WI38 (cell line): ENCODE data around the gene UBE3B.

Source experiments
- H3K4me3 ChIP-seq: 2 replicates; pipeline ENCODE4 v1.5.1; 2011; ENCODE audit warnings: low read depth, mild to moderate bottlenecking, control low read depth, low read length
- TF ChIP-seq, protein P1 (sequence below): IDR thresholded peaks from 2 replicates; pipeline ENCODE4 v1.5.1; 2012; ENCODE audit warnings: low read depth, mild to moderate bottlenecking, control low read depth, low read length

Gene UBE3B

DNA sequence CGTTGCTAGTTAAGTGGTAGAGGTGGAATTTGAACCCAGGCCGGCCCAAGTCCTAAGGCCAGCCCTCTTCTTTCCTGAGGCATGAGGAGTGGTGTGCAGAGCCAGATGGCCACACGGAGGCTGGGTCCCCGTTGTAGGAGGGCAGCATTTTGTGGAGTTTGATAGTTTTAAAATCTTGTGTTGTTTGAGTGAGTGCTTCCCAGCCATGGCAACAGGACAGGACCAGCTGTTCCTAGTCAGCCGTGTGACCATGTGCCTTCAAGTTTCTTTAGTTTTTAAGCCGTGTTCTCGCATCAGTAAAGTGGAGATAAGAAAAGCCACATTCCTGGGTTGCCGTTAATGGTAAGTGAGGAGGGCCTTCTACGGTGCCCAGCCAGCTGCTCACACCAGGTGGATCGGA, 44.4 kb downstream of the UBE3B start:
- no peak overlapping the region for H3K4me3 ChIP-seq
- TF ChIP-seq, protein P1, sequence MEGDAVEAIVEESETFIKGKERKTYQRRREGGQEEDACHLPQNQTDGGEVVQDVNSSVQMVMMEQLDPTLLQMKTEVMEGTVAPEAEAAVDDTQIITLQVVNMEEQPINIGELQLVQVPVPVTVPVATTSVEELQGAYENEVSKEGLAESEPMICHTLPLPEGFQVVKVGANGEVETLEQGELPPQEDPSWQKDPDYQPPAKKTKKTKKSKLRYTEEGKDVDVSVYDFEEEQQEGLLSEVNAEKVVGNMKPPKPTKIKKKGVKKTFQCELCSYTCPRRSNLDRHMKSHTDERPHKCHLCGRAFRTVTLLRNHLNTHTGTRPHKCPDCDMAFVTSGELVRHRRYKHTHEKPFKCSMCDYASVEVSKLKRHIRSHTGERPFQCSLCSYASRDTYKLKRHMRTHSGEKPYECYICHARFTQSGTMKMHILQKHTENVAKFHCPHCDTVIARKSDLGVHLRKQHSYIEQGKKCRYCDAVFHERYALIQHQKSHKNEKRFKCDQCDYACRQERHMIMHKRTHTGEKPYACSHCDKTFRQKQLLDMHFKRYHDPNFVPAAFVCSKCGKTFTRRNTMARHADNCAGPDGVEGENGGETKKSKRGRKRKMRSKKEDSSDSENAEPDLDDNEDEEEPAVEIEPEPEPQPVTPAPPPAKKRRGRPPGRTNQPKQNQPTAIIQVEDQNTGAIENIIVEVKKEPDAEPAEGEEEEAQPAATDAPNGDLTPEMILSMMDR, result no peak

DNA sequence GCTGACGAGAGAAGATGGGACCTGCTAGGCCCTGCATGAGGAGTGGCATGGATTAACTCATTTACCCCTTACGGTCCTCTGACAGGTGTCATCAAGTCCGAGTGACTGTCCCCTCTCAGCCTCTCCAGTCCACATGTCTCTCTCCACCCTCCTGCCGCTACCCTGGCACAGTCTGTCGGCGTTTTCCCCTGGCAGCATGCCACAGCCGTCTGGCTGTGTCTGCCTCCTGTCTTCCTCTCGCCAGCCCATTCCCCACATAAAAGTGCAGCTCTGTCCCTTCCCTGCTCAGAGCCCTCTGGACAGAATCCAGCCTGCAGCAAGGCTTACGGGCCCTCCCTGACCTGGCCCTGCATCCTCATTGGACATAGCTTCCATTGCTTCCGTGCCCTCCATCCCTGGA, 45.6 kb downstream of the UBE3B start:
- H3K4me3 ChIP-seq, result no peak overlapping the region
- TF ChIP-seq, protein P1, result no peak

DNA sequence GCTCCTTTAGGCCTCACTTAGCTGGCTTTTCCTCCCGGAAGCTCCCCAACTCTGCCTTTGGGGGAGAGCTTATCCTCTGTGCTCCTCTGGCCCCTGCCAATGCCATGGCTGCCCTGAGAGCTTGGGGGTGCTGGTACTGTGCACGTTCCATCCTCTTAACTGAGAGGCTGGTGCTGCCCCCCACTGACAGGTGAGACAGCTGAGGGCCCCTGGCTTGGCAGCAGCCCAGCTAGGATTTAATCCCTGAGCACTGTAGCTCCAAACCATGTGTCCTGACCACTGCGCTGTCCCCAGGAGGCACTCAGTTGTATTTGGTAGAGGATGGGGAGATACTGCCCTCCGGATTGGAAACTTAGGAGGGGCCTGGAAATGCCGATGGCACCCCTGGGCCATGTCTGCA, 46.1 kb downstream of the UBE3B start:
- no peak overlapping the region for H3K4me3 ChIP-seq
- TF ChIP-seq, protein P1, result no peak

DNA sequence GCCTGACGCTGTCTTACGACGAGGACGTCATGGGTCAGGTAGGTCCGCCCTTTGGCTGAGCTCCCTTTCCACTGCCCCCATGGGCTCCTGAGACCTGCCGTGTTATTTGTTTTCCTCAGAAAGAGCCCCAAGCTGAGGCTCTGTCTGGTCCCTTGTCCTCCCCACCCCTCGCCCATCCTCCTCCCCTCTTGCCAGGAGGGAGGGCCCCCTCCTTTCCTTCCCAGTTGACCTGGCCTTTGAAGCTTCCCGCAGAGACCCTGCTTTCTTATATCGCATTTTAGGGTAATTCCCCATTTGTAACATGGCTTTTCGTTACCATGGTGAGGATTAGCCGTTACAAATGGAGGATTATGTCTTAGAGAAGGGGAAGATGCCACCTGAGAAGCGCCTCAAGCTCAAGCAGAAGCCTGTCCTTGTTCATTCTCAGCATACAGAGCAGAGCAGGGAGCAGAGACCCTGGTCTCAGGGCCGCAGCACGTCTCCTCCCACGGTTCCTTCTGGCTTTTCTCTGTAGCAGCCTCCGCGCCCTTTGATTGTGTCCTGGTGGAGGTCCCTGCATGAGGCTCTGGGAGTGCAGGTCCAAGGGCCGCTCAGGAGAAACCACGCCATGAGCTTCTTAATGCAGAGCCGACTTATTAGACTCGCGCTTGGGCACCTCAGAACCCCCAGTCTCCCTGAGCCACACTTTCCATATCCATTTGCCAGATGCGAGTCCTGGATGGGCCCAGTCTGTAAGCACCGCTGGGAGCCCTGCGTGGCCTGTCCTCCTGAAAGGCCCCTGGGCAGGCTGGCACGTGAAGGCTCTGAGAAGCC, 47.2 kb downstream of the UBE3B start:
- H3K4me3 ChIP-seq, result no peak overlapping the region
- TF ChIP-seq, protein P1, result no peak

DNA sequence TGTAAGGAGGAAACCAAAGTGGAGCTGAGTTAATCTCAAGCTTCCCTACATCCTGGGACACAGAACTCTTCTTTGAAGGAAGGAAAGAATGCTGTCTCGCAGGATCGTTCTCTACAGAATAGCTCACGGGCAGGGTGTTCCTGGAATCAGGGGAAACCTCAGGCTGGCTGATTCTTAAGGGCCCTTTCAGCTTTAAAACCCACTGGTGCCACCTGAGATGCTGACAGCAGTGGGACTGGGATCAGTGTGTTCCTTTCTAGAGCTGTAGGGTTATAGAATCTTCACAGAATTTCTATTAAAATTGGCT, 47.8 kb downstream of the UBE3B start:
- no peak overlapping the region for H3K4me3 ChIP-seq
- TF ChIP-seq, protein P1, result no peak

DNA sequence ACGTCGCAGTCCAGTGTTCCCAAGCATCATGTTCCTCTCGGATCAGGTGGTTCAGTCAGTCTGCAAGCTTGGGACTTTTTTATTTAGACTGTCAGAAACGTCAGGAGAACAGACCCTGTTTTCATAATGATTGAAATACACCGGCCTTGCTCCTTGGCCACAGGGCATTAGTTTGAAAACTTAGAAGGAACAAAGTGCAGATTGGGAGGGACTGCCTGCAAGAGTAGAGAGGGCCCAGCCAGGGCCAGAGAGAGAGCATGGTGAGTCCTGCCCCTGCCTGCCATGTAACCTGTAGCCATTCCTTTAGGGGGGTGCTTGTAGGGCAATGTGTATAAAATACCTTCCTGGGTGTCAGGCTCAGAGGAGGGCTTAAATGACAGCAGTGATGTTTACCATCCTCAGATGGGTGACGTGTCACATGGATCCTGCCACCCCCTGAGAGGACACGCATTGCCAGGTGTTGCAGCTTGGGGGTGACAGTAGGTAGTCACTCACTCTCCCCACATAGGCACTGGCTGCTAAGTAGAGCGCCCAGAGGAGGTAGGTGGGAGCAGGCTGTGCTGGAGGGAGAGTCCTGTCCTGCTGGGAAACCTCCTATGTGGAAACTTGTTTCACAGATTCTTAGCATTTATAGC, 50.2 kb downstream of the UBE3B start:
- TF ChIP-seq, protein P1, result no peak
- no peak overlapping the region for H3K4me3 ChIP-seq

DNA sequence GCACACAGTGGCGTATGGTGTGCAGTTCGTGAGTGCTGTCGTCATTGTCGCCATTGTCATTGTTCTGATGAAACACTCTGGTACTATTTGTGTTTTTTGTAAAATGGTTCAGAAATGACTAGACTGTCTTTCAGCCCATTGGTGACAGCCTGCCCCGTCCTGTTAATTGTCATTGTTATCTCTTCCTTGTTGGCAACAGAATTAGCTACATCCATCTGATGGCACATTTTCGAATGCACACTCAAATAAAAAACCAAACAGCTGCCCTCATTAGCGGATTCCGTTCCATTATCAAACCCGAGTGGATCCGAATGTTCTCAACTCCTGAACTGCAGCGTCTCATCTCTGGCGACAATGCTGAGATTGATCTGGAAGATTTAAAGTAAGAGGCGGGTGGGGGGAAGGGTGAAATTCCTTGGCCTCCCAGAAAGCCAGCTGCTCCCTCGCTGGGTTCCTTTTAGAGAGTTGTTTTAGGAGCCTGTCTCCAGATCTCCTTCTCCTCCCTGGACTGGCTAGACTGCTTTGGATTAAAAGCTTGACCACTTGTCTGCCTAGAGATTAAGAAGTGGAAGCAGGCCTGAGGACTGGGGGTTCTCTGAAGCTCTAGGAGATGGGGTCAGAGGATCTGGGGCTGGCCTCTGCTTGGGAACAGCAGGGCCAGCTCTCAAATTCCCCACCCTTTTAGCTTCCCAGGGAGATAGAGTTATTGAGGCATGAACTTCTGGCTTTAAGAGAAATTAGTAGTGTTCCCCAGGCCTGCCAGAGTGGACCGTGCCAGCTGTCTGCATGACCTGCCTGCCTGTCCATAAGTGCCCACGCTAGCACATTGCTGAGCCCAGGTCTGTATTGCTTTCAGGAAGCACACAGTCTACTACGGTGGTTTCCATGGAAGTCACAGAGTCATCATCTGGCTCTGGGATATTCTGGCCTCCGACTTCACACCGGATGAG, 52.5 kb downstream of the UBE3B start:
- TF ChIP-seq, protein P1, result no peak
- H3K4me3 ChIP-seq, result no peak overlapping the region
